ENCODE results near the gene IFIT3. TPM values are rescaled to one million over a fixed set of nuclear protein-coding genes. Genes with fewer than 3 reads are reported as not detected.

IFIT3 gene
- total RNA-seq (2022; extraction: Qiagen RNA extraction): 3.2 to 5.4 TPM (median 3.8 TPM) in 5 replicates

DNA sequence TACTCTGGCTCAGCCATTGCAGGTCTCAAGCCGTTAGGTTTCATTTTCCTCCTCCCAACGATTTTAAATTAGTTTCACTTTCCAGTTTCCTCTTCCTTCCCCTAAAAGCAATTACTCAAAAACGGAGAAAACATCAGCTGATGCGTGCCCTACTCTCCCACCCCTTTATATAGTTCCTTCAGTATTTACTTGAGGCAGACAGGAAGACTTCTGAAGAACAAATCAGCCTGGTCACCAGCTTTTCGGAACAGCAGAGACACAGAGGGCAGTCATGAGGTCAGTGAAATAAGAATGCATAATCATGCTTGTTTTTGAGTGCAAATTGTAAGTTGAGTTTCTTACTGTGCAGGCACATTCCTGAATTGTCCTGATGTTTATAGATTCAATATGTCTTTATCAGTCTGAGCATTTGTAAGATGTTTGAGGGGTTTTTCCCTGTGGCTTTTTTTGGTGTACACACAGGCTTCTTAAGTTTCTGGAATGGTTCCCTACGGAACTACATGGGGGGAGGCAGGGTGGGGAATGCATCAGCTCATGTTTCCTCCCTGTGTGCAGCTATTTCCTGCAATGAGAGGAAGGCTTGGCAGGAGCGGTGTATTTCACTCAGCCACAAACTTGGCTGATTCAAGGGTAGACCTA is at the start of gene IFIT3:
Gene IFIT3, plus strand, starts transcription at position 195 of the 639 bp plus-strand sequence. Its CDS starts 77 bp downstream, at position 272.

DNA sequence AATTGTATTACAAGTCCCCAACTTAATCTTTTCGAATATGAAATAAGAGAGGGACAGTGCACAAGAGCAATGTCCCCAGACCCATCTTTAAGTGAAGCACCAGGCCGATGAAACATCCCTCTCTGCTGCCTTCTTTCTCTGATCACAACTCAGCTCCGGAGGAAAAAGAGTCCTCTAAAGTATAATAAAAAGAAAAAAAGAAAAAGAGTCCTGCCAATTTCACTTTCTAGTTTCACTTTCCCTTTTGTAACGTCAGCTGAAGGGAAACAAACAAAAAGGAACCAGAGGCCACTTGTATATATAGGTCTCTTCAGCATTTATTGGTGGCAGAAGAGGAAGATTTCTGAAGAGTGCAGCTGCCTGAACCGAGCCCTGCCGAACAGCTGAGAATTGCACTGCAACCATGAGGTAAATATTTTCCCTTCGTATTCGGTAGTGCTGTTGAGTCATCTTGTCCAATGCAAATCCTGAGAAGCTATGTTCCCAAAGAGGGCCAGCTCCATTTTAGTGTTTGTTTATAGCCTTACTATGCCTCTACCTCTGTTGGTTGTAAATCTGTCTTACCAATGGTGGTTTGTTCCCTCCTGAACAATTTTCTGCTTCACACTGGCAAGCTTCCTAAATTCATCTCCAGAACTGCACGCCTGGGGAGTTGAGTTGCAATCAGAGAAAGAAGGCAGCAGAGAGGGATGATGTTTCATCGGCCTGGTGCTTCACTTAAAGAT is 25.9 kb upstream of the IFIT3 start, which contains the start of gene IFIT2:
Gene IFIT2, plus strand, starts transcription at position 326 of the 725 bp plus-strand sequence. Its CDS starts 78 bp downstream, at position 404.

DNA sequence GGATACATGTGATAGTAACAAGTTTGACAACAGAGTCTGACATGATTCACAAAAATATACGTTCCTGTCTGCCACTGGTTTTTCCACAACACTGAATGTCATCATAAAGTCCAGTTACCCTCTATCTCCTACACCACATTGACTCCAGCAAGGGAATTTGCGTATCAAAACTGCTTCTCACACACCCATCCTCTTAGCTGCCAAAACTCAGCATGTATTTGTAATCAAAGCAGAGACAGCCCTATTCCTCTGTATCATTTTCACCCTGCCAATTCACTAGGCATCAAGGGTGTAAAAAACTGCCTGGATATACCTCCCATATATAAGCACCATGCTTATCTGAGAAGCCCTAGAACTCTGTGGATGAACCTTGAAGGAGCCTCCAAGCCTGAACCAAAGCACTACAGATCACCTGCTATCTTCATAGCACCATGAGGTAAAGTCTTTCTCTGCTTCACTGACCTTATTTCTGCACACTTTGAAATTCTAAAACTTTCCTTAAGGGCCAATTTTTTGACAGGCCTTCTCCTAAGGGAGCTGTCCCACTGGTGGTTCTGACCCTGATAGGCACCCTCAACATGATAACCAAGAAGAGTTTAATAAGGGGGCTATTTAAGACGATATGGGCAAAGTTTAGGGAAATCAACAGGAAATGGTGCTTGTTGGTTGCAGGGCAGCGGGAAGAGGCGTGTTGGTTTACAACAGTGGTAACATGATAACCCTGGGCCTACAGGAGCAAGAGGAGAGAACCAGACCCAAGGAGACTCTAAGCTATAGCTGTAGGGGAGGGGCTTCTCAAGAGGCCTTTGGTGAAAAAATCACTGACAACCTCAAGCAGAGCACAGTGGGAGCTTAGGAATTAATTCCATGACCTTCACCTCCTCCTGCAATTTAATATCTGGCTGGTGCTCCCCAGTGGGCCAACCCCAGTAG is 50.2 kb downstream of the IFIT3 start, which contains the start of gene IFIT1B:
Gene IFIT1B, plus strand, starts transcription at position 352 of the 933 bp plus-strand sequence. Its CDS starts 80 bp downstream, at position 432.

Other genes with a start within 250 kb of the IFIT3 start
- 0.51 to 0.77 TPM (median 0.68 TPM) in 5 replicates for gene CH25H, start 120.7 kb upstream of the IFIT3 start, total RNA-seq (2022; extraction: Qiagen RNA extraction)
- gene LIPA, start 76.2 kb upstream of the IFIT3 start, total RNA-seq (2022; extraction: Qiagen RNA extraction): 40.1 to 52.4 TPM (median 46.2 TPM) in 5 replicates
- gene IFIT2, start 26.0 kb upstream of the IFIT3 start, total RNA-seq (2022; extraction: Qiagen RNA extraction): 1.2 to 2.4 TPM (median 1.9 TPM) in 5 replicates
- not detected in 5 replicates for gene IFIT1B, start 50.1 kb downstream of the IFIT3 start, total RNA-seq (2022; extraction: Qiagen RNA extraction)
- 3.4 to 5.4 TPM (median 3.9 TPM) in 5 replicates for gene IFIT1, start 64.6 kb downstream of the IFIT3 start, total RNA-seq (2022; extraction: Qiagen RNA extraction)
- 7.4 to 12.7 TPM (median 8.9 TPM) in 5 replicates for gene IFIT5, start 86.6 kb downstream of the IFIT3 start, total RNA-seq (2022; extraction: Qiagen RNA extraction)
- 0.45 to 1.2 TPM (median 0.93 TPM) in 5 replicates for gene SLC16A12, start 207.6 kb downstream of the IFIT3 start, total RNA-seq (2022; extraction: Qiagen RNA extraction)